SW 1271 (cell line): ENCODE measurements around the gene ADRA2C.

Experiments
- DNase-seq, 2 experiments: peaks; one replicate each; lab custom pipeline; 2025; lab: John Stamatoyannopoulos, UW

ADRA2C gene

GRCh38 chr4:3760841-3761240 lies 5.3 kb upstream of the ADRA2C start:
- DNase-seq, result no peak

DNA sequence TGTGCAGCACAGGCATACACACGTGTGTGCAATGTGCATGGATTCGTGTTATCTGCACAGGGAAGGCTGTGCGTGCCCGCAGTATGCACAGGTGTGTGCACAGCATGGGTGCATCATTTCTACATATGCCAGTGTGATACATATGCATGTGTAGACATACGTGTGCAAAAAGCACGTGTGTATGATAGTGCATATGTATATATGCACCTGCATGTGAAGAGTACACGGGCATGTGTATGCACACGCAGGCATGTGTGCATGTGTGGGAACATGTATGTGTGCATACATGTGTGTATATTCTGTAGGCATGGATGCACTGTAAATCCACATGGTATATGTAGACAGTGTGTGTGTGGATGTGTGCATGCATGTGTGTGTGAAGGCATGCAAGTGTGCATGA lies 3.9 kb upstream of the ADRA2C start:
- DNase-seq, result no peak

DNA sequence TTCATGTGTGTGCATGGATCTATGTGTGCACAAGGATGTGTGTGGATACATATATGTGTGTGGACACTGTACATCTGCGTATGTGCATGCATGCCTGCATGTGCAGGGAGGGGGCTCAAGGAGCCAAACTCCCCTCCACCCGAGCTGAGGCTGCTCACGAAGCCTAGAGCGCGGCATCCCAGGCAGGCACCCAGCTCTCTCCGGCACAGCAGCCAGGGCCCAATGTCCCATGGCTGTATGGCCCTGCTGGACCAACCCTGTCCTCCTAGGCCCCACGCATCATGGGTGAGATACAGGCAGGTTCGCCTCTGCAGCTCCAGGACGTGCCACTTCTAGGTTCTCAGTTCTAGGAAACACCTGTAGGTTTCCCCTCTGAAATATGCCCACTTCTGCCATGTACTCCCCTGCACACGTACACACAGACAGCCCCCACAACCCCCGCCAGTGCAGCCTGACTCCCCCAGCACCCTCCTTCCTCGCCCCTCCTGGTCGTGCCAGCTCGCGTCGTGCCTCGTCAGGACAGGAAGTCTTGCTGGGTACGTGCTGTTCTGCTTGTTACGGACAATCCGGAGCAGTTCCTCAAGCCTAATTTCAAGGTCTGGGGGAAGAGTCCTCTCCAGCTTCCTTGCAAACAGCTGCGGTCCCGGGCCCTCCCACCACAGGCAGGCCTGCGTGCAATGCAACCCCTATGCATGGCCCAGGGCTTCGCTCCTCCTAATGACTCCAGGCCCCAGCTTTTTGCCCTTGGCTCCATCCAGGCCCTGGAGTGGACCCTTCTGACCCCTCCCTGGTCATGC lies 3.2 kb upstream of the ADRA2C start:
- no peak for DNase-seq

DNA sequence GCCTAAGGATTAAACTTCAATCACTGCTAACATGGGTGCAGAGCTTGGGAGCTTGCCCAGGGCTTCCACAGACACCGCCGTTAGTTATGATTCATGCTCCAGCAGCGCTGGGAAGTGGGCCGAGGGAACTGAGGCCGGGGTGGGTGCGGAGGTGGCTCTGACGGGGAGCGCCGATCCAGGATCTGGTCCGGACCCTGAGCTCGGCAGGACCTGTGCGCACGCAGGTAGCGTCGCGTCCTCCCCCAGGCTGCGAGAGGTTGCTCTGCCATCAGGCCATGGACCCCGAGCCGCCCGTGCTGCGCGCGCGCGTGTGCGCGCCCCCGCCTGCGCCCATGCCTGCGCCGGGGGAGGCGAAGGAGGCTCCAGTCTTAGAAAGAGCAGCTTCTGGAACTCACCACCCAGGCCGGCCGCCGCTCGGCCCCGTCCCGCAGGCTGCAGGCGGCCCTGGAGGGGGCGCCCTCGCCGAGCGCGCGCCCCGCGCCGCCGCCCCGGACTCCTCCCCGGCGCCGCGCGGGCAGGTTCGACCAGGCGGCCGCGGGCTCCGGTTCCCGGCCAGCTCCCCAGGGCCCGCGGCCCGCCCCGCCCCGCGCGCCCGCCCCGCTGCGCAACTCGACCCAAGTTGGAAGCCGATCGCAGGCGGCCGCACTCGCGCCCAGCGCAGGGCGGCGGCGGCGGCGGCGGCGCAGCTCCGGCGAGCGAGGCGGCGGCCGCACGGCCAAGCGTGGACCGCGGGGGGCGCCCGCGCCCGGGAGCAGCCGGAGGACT lies 732 bp upstream of the ADRA2C start:
- DNase-seq, result peak in 1 of 2 experiments; percentile 29

- peak in 1 of 2 experiments; percentile 24 for DNase-seq
Measured at GRCh38 chr4:3766785-3767569, 792 bp downstream of the ADRA2C start.

- no peak for DNase-seq
Measured at GRCh38 chr4:3767570-3768288, 1.5 kb downstream of the ADRA2C start.

DNA sequence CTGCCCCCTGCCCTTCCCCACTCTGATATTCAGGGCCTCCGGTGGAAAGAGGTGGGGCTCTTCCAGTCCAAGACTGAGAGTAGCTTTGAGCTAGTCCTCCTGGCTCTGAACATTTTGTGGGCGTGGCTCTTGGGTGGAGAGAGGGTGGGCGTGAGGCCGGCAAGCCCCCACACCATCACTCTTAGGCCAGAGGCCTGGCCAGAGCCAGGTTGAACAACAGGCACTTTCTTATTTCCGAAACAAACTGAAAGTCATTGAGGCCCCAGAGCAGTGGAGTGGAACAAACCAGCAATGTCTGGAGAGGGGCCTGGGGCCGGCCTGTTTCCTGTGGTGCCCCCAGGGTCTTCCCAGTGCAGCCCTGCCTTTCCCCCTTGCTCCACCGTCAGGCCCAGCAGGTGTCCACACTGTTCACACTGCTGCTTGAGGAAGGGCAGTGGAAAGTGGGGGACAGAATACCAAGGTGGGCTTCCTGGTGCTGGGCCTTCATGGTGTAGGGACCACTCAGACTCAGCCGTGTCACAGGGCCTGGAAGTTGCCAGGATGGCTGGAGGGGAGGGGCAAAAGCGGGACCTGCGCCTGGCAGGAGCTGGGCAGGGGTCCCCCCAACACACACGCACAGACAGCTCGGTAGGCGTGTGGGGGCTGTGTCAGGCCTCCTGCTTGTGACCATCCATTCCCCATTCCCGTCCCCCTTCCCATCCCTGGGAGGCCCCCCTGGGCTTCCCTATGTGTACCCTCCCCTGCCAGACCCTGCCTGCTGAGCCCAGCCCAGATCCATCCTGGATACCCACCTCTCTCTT lies 2.9 kb downstream of the ADRA2C start:
- no peak for DNase-seq

GRCh38 chr4:3769642-3770184 lies 3.5 kb downstream of the ADRA2C start:
- no peak for DNase-seq

GRCh38 chr4:3770323-3771163 lies 4.4 kb downstream of the ADRA2C start:
- DNase-seq, result no peak

DNA sequence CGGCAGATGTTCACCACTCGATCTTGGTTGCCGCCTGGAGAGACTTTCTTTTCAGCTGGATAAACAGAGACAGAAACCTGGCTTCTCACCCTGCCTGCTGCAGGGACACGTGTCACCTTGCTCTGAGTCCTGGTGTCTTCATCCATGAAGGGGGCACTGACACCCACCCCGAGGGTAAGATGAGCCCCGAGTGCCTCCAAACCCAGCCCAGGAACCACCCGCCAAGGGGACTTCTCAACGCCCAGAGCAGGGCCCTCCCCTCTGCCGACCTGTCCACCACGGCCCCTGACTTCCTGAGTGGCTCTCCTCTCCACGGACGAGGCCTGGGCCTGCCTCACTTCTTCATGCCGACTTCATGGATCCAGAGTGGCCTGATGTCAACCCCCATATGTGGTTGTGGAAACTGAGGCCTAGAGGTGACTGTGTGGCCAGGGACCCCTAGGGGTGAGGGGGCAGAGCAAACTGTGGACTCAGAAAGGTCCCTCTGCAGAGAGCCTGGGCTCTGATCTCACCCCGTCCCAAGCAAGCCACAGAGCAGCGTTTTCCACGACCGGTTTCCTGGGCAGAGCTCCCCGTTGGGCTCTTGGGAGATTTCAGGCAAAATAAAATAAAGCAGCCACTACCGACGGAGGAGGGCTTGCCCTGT lies 5.1 kb downstream of the ADRA2C start:
- no peak for DNase-seq

GRCh38 chr4:3771939-3772495 lies 5.8 kb downstream of the ADRA2C start:
- no peak for DNase-seq

DNA sequence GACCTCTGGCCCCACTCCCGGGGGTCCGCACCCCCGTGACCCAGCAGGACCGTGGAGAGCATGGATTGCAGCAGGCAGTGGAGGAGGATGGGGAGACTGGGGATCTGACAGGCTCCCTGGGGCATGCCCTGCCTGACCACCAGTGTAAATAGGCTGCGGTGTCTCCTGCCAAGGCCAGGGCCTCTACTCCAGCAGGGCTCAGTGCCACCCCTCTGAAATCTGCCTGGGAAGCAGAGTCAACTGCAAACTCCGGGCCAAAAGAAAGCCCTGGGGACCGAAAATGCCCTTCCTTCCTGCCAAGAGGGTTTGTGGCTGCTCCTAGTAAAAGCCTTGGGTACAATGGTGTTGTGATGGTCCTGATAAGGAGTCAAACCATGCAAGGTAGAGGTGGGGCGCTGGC lies 6.4 kb downstream of the ADRA2C start:
- no peak for DNase-seq

DNA sequence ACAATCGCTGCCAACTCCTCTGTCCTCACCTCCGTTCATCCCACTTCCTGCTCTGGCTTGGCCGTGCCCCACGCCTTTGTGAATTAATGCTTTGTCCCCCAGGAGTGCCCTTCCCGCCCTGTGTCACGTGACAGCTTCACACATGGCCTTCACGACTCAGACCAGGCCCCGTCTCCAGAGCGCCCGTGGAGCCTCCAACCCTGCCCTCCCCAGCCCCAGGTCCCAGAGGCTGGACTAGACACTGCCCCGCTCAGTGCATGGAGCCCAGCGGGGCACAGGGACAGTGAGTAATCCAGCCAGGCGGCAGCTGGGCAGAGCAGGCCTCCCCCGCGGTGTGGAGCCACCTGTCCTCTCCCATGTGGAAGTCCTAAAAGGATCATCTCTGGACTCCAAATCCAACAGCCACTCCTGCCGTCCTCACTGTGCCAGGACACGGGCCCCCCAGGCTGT lies 7.4 kb downstream of the ADRA2C start:
- DNase-seq, result no peak

DNA sequence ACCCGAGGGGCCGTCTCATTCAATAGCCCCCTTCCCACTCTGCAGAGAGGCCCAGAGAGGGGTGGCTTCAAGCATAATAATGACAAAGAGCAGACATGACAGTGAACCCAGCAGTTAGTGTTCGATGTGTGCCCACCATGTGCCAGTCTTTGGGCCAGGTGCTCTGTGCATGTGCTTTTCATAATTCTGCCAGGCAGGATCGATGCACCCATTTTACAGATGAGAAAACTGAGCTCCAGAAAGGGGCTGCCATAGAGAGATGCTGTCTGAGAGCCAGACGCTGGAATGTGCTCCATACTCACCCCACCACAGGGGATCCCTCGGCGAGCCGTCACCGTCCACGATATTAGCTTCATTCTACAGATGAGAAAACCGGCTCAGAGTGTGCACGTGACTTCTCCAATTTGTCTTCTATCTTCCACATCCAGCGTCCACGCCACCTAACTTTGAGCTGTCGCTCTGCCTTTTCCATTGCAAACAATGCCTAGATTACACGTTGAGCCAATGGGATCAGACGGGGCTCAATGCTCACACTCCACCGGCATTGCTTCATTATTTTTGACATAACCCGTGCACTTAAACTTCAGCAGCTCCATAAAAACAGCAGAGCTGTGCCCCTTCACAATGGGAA lies 8.2 kb downstream of the ADRA2C start:
- no peak for DNase-seq

DNA sequence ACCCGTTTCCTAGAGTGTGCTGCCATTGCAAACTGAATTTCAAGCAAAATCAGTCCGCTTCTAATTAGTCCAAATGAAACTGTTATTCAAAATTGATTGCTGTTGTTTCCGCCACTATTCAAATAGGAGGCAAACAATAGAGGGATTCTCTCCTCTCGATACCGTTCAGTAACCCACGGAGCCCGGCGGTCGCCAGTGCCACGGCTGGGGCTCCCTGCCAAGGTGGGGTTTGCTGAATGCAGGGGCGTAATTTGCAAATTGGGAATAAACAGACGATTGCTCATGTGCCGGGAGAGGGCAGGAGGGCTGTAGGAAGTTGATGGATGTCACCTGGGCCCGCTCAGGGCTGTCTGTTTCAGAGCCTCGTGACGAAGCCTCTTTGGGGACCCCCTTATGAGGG lies 8.8 kb downstream of the ADRA2C start:
- DNase-seq, result no peak

DNA sequence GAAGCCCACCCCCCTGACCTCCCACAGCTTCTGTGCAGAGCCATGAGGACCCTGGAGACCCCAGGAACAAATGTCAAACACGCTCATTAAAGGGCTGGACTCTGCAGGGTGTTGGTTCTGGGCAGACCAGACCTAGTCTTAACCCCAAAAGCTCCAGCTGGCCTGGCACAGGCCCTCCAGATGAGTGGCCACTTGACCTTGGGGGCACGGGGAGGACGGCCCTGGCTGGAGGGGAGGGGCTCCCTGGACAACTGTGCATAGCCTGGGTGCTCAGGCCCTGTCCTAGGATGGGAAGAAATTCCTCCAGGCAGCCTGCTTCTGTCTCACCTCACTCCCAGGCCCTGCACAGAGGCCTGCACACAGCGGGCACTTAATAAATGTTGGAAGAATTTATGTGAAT lies 9.4 kb downstream of the ADRA2C start:
- no peak for DNase-seq

GRCh38 chr4:3776166-3777032 lies 10.2 kb downstream of the ADRA2C start:
- no peak for DNase-seq

GRCh38 chr4:3777033-3777390 lies 10.8 kb downstream of the ADRA2C start:
- no peak for DNase-seq
